ENCODE measurements around the gene LYRM1.

- TF ChIP-seq POLR2A (IDR thresholded peaks at IDR 0.05) = no peak
- TF ChIP-seq CTCF (IDR thresholded peaks at IDR 0.05) = no peak
These were observed 39.0 kb downstream of the LYRM1 start for GRCh38 chr16:20939611-20940010.

Measured in uterus (tissue), 2 donors.